SJSA1 (cell line): ENCODE measurements around the gene TMEM114. TPM values are rescaled to one million over a fixed set of nuclear protein-coding genes. Genes with fewer than 3 reads are reported as not detected.

ENCODE experiments used
- DNase-seq, 2 experiments: peaks; one replicate each; pipeline ENCODE4 v3.0.0-alpha.2; 2015 to 2020; ENCODE audit warnings: low spot score in 2 of 2, low read depth in 1 of 2
- H3K27ac ChIP-seq: fragments of 250-450 bp; sonication (Bioruptor Pico); 2 replicates; pipeline ENCODE4 v1.5.1; 2020; ENCODE audit warnings: mild to moderate bottlenecking, moderate library complexity
- H3K27me3 ChIP-seq: fragments of 250-450 bp; sonication (Bioruptor Pico); replicated peaks from 2 replicates; pipeline ENCODE4 v1.5.1; 2020; ENCODE audit warnings: mild to moderate bottlenecking, moderate library complexity
- H3K36me3 ChIP-seq: fragments of 250-450 bp; sonication (Bioruptor Pico); 2 replicates; pipeline ENCODE4 v1.5.1; 2020; ENCODE audit warnings: mild to moderate bottlenecking
- H3K4me1 ChIP-seq: fragments of 250-450 bp; sonication (Bioruptor Pico); replicated peaks from 2 replicates; pipeline ENCODE4 v1.6.1; 2021; ENCODE audit warnings: mild to moderate bottlenecking
- H3K4me3 ChIP-seq: fragments of 250-450 bp; sonication (Bioruptor Pico); 2 replicates; pipeline ENCODE4 v1.5.1; 2020; ENCODE audit warnings: mild to moderate bottlenecking
- H3K9me3 ChIP-seq: fragments of 250-450 bp; sonication (Bioruptor Pico); replicated peaks from 2 replicates; pipeline ENCODE4 v1.5.1; 2020; ENCODE audit warnings: mild to moderate bottlenecking
- total RNA-seq: library from RNA; depleted of rRNA; stranded (reverse); fragments of >200 nt; shearing (Covaris generic); gene quantifications from 2 replicates; pipeline ENCODE4 v1.2.3, GENCODE V29; 2014; rRNA removed

TMEM114 gene
- total RNA-seq, 1 experiment from 2014 or later: not detected

DNA sequence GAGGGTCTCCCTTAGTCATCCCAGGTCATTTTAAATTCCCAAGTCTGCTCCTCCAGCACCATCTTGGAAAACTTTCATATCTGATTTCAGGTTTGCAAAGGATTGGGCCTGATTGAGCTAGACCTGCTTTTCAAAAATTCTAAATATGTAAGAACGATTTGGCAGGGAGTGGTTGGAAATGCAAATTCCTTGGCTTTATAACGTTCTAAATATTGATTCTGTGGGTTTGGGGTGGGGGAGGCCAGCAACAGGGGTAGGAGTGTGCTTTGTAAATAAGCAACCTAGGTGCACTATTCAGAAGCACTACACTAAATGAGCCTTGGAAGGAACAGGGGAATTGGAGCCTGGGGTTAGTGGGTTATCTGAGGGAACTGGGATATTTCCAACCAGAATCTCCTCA is 47.9 kb downstream of the TMEM114 start:
- no peaks in the 10 kb centered on the region for H3K36me3 ChIP-seq

DNA sequence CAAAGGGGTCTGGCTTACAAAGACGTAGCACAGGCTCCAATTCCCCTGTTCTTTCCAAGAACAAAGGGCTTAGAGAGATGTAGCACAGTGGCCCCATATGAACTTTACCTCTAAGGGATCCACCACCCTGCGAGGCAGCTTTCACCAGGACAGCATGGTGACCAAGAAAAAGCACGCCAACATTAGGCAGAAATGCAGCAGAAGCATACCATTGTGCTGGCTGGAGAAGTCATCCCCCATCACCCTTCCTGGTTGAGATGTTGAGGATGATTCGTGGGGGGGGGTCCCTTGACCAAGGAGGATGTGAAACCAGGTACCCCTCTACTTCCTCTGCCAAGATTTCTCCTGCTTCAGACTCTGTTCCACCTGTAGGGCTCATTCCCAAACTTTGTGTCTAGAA is 48.4 kb downstream of the TMEM114 start:
- no peak for DNase-seq
- Histone ChIP-seq H3K9me3 (no peaks in the 10 kb centered on the region), H3K27me3 (no peaks in the 10 kb centered on the region; the same call in 1 of the 2 replicates), H3K4me1 (no peaks in the 10 kb centered on the region), H3K4me3 (no peak overlapping the region), H3K36me3 (no peaks in the 10 kb centered on the region), H3K27ac (no peak overlapping the region)

More for the DNA sequence above, 47.9 kb downstream of the TMEM114 start:
- Histone ChIP-seq H3K4me3 (no peak overlapping the region), H3K27ac (no peak overlapping the region), H3K4me1 (no peaks in the 10 kb centered on the region), H3K9me3 (no peaks in the 10 kb centered on the region), H3K27me3 (no peaks in the 10 kb centered on the region; the same call in 1 of the 2 replicates)
- no peak for DNase-seq

DNA sequence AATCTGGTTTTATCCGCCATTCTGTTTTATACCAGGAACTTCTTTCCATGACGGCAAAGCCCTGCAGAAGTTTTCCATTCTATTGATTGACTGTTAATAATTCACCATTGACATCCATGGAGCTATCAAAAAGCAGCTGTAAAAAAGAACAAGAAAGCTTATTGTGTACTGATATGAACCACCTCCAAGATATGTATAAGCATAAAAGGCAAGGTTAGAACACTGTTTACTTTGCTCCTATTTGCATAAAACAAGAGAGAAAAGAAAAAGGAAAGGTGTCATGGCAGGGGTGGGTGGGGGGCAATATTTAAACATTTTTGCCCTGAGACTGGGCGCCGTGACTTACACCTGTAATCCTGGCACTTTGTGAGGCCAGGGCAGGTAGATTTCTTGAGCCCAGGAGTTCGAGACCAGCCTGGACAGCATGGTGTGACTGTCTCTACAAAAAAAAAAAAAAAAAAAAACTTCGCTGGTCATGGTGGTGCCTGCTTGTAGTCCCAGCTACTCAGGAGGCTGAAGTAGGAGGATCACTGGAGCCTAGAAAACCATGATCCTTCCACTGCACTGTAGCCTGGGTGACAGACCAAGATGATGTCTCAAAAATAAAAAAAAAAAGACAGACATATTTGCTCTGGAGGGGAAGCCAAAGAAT is 52.5 kb downstream of the TMEM114 start:
- Histone ChIP-seq H3K9me3 (no peaks in the 10 kb centered on the region), H3K4me3 (no peak overlapping the region), H3K4me1 (no peaks in the 10 kb centered on the region), H3K27me3 (no peaks in the 10 kb centered on the region), H3K36me3 (no peaks in the 10 kb centered on the region), H3K27ac (no peak overlapping the region)
- DNase-seq: no peak

DNA sequence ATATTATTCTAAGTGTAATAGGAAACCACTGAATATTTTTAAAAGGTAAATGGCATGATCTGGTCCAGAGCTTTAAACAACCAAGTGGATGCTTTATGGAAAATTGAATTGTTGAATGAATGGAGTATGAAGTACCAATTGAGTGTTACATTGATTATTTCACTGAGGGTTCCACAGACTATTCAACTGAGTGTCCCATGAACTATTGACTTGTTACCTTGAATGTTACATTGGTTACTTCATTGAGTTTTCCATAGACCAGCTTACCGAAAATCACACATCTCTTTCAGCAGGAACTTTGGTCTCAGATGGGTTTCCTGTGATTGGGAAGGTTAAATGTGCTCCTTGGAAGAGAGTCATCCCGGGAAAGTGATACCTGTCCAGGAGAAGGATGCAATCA is 56.8 kb downstream of the TMEM114 start:
- no peaks in the 10 kb centered on the region for H3K9me3 ChIP-seq
- no peak for DNase-seq
- H3K4me1 ChIP-seq: no peaks in the 10 kb centered on the region
- 0 out of 2 replicates have a peak, but pooled peaks cover 14% of the 10 kb centered on the region for H3K27me3 ChIP-seq
- H3K36me3 ChIP-seq: no peaks in the 10 kb centered on the region
- no peak overlapping the region for H3K4me3 ChIP-seq
- H3K27ac ChIP-seq: no peak overlapping the region

DNA sequence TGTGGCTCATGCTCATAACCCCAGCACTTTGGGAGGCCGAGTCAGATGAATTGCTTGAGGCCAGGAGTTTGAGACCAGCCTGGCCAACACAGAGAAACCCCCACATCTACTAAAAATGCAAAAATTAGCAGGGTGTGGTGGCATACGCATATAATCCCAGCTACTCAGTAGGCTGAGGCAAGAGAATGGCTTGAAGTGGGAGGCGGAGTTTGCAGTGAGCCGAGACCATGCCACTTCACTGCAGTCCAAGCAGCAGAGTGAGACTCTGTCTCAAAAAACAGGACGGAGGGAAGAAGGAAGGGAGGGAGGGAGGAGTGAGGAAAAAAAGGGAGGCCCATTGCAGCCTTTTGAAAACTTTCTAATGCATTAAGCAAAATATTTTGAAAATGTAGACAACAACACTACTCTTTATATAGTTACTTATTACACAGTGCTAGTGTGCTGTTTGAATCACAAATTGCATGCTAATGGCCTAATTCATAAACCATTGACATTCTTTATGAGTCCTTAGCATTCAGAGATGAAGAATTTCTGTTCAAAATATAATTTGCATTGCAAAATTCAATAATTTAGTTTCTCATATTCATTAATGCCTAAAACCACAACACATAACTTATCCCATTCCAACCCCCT is 59.4 kb downstream of the TMEM114 start:
- DNase-seq: no peak
- Histone ChIP-seq H3K36me3 (no peaks in the 10 kb centered on the region), H3K27ac (no peak overlapping the region), H3K27me3 (peaks cover 26% of the 10 kb centered on the region), H3K4me3 (no peak overlapping the region), H3K4me1 (no peaks in the 10 kb centered on the region), H3K9me3 (no peaks in the 10 kb centered on the region)

DNA sequence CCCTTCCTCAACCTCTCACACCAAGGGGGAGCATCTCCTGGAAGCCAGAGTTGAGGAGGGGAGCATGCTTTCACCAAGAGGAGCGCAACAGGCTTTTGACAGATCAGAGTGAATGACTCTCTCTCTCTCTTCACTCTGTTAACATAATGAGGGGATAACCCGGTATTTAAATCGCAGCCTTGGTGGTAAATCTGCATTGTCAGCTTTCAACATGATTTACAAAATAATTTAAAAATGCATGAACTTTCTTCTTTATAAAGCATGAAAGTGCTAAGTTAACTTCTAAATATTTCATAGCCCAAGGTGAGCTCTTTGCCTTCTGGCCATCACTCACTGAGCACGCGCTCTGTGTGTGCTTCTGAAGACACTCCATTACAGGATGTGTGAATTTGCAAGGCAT is 61.8 kb downstream of the TMEM114 start:
- no peaks in the 10 kb centered on the region for H3K4me1 ChIP-seq
- H3K9me3 ChIP-seq: no peaks in the 10 kb centered on the region
- no peak overlapping the region for H3K27ac ChIP-seq
- no peak overlapping the region for H3K4me3 ChIP-seq
- H3K36me3 ChIP-seq: no peaks in the 10 kb centered on the region
- DNase-seq: no peak
- peaks cover 43% of the 10 kb centered on the region for H3K27me3 ChIP-seq

DNA sequence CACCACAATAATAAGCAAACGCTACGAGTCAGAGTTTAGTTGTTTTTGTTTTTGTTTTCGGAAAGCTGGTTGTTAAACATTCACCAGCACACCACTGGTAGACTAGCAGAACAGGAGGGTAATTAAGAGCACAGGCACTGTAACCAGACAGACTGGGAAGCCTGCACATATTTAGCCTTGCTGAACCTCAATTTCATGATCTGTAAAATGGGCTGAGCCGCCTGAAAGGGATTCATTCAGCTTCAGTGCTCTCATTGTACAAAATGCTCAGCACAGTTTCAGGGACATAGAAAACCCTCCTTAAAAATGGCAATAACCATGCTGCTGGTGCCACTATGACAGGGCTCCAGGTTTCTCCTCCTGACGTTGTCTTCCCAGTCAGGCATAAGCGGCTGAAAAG is 66.4 kb downstream of the TMEM114 start:
- no peak overlapping the region for H3K27ac ChIP-seq
- H3K4me1 ChIP-seq: no peaks in the 10 kb centered on the region
- no peaks in the 10 kb centered on the region for H3K36me3 ChIP-seq
- H3K4me3 ChIP-seq: no peak overlapping the region
- peaks cover 33% of the 10 kb centered on the region for H3K27me3 ChIP-seq
- H3K9me3 ChIP-seq: no peaks in the 10 kb centered on the region
- DNase-seq: no peak

DNA sequence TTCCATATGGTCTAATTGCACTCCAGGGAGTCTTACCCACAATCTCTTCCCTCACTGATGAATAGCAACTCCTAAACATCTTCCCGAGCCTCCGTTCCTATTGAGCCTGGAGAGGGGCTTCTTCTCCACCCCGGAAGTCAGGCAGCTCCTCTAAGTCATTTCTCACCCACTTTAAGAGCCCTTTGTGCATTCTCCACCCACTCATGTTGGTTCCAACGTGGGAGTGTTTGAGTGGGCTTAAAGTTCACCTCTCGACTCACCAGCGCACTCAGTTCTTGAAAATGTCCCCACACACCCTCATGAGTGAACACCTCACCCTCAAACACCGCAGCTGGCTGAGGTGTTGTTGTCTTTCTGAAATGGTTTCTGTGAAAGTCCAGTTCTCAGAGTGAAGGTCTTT is 67.6 kb downstream of the TMEM114 start:
- Histone ChIP-seq H3K36me3 (no peaks in the 10 kb centered on the region), H3K4me1 (no peaks in the 10 kb centered on the region), H3K27me3 (peaks cover 28% of the 10 kb centered on the region), H3K9me3 (no peaks in the 10 kb centered on the region), H3K4me3 (no peak overlapping the region), H3K27ac (no peak overlapping the region)
- no peak for DNase-seq

DNA sequence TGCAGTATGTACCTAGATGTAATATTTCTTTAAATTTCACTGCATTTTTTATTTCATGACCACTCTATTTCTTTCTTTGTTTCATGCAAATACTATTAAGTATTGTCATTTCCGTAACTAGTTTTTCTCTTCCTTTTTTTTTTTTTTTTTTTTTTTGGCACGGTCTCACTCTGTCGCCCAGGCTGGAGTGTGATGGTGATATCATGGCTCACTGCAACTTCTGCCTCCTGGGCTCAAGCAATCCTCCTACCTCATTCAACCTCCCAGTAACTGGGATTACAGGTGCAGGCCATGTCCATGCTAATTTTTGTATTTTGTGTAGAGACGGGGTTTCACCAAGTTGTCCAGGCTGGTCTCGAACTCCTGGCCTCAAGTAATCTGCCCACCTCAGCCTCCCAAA is 70.7 kb downstream of the TMEM114 start:
- no peak overlapping the region for H3K4me3 ChIP-seq

More for the DNA sequence above, 70.7 kb downstream of the TMEM114 start:
- H3K27me3 ChIP-seq: peaks cover 10% of the 10 kb centered on the region; the same call in 1 of the 2 replicates
- no peak for DNase-seq
- no peaks in the 10 kb centered on the region for H3K36me3 ChIP-seq
- H3K4me1 ChIP-seq: no peaks in the 10 kb centered on the region
- H3K9me3 ChIP-seq: no peaks in the 10 kb centered on the region
- no peak overlapping the region for H3K27ac ChIP-seq

Other genes starting within 250 kb of the TMEM114 start
- 14.9 and 19.8 TPM in 2 replicates for gene METTL22, start 31.2 kb upstream of the TMEM114 start, total RNA-seq
- gene ABAT, start 84.1 kb upstream of the TMEM114 start, total RNA-seq: 4.4 and 5.7 TPM in 2 replicates
- 3.0 and 6.8 TPM in 2 replicates for gene TMEM186, start 207.1 kb upstream of the TMEM114 start, total RNA-seq
- gene PMM2, start 207.3 kb upstream of the TMEM114 start, total RNA-seq: 47.9 and 50.2 TPM in 2 replicates